GM15510 (cell line): ENCODE results near the gene RTP2.

Experiments
- POLR2A ChIP-seq: IDR thresholded peaks from 3 replicates; pipeline ENCODE4 v1.6.1; 2011; ENCODE audit warnings: borderline replicate concordance; ENCODE audit not compliant: insufficient read length; ENCODE audit errors: extremely low read depth

The RTP2 gene

DNA sequence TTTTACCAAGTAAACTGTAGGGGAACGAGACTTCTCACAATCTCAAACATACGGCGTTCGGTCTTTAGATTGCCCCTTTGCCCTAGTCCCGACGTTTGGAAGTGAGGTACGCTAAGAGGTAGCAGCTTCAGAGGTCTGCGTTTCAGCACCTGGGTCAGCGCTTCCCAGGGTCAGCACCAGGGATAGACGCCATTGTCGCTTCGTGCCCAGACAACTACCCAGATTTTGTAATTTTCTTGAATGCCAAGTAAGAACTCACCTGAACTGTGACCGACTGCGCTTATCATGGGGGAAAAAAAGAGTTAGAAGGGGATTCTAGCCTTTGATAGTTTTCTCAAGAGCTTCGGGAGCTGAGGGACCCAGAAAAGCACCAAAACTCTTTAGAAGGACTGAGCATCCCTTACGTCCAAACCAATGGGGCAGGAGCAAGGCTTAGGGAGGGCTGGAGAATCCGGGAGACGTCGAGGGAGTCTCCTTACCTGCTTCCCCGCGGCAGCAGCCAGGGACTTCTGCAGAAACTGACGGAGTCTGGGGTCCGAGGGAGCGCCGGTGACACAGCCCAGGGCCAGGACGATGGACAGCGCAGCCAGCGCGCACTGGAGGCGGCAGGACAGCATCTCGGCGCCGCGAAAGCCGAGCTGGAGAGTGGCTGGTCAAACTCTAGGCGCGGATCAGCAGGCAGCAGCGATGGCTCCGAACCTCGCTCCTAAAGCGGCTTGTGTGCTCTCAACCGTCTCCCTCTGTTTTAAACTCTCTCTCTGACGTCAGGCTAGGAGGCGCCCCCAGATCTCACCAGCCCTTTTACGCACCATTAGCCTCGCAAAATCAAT lies 32.5 kb downstream of the RTP2 start, which contains the start of gene SST:
TSS of gene SST (minus strand) at position 720 of the 830 bp plus-strand sequence. CDS start at position 617, 103 bp downstream.
- no peak for TF ChIP-seq POLR2A

DNA sequence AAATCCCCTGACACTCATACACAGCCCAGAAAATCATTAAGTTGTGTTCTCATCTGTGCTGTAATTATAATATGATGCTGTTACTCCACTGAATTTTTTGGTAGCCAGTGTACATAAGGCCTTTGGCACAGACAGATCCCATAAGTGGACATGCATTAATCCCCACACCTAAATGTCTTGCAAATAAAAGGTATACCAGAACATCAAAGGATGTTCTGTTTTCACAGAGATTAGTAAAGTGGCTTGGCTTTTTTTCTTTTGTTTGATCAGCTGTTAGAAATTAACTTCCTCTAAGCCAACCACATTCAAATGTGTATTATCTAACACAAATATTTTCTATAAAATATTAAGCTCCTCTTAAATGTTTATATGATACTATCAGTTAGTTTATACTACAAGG lies 34.8 kb downstream of the RTP2 start:
- no peak for TF ChIP-seq POLR2A

DNA sequence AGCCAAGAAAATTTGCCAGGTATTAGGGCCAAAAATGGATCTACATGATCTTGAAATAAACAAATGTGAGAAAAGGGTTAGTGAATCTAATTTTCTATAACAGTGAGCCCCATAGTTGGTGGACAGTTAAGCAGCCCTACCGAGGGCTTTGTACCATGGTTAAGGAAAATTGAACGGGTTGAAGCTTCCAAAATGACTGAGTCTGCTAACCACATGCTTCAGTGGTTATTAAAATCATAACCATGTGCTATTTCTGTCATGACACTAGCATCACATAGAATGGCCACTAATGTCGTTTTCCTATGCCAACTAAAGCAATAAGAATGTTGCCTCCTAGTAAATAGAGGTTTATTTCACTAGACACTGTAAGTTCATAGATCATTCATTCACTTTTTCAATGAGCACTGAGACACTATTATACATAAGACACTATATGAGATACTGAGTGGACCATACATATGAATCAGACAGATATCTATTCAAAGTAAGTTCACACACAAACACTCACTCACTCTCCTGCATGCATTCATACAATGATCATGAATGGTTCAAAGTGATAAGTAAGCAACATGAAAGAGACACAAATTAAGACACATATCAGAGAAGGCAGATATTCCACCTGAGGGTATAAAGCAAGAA lies 36.5 kb downstream of the RTP2 start:
- no peak for TF ChIP-seq POLR2A

DNA sequence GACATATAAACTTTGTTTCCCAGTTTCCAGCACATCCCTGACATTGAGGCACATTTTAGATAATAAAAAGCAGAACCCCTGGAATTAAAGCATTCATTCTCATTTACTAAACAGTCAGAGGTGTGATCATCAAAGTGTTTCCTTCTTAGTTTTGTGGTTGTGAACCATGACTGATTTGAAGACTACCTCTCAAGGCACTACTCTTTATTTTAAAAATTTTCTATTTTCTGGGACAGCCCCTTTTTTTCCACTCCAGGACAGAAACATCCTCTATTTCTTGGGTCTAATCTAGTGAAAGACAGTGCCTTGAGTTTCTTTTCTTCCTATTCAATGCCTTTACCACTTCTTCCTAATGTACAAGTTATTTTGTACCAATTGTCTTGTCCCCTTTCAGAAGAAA lies 37.3 kb downstream of the RTP2 start:
- no peak for TF ChIP-seq POLR2A

DNA sequence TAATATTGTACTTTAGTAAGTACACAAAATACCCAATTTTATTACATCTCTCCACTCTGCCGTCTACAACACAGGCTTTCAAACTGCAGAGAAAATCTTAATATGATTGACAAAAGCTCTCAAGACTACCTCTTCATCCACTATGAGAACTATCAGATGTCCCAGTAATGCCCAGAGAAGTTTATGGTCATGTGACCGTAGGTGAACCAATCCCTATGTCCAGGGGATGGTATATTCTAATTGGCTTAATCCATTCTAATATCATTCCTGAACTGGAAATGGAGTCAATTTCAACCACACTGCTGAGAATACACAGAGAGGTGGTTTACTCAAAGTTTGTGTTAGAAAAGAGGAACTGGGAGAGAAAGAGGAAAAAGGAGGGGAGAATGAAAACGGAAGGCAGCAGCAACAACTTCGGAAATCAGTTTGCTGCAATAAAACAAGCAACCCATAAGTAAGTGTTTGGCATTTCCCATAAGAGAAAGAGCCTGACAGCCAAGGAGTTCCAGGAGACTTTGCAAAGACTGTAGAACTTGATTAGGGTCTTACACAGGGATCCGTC lies 39.4 kb downstream of the RTP2 start:
- TF ChIP-seq POLR2A = no peak

DNA sequence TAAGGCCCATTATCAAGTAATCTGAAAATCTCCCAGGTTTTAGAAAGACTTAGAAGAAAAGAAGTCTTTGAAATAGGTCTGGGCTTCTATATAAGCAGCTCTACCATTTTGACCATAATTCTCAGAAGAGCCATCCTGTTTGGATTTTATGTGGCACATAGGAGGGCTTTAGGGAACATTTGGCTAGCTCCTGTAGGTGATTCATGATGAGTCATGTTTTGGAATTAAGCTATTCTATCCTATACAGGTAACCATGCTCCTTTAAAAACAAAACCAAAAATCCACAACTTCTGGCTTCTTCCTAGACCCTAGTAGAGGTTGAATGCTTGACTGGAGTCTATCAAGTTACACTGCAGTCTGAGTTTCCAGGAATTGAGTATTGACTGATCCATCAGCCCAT lies 41.1 kb downstream of the RTP2 start:
- no peak for TF ChIP-seq POLR2A

DNA sequence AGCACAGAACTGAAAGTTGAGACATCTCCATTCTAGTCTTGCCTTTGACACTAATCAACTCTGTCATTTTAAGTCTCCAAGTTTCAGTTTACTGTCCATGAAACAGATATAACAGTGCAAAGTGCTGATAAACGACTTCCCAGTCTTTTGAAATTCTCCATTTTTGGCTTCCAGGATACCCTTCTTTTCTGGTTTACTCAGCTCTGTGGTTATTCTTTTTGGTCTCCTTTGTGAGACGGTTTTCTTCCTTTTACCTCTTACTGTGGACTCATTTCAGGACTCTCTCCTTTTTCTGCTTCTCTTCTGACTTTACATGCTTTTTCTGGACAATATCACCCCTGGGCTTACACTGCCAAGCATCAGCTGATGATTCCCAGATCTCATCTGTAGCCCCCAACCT lies 51.1 kb downstream of the RTP2 start:
- TF ChIP-seq POLR2A = no peak
